IPS-11a (cell line): Measurements from ENCODE around the gene MTCL1.

Experiments used
- H3K4me3 ChIP-seq: one replicate; pipeline ENCODE4 v1.5.1; 2013; ENCODE audit warnings: low read depth, low read length, control low read depth

MTCL1 gene

DNA sequence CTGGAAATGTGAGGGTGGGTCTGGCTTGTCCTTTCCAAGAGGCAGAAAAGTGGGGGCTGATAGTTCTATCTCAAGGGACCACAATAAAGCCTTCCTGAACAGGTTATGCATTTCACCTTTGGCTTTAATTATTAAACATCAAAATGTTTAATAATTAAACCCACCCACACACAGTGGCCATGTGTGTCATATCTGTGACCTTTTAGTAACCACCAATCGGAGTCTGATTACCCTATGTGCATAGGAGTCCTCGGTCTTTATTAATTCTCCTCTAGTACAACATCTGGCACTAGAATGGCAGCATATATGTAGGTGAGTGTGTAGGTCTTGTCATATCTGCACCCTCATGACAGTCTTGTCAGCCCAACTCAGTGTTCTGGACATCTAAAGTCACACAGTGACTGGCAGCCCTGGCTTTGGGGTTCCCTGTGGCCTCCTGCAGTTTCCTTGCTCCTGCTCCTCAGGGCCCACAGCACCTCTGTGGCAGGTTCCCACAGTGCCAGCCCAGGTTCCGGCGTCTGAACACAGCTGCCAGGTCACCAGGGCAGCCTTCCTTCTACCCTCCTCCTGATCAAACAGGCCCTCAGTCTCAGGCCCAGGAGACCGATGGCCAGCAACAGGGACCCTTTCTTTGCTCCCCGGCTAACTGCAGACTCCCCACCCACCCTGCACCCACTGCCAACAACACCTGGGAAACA is 100.9 kb downstream of the MTCL1 start:
- no peak overlapping the region for H3K4me3 ChIP-seq

DNA sequence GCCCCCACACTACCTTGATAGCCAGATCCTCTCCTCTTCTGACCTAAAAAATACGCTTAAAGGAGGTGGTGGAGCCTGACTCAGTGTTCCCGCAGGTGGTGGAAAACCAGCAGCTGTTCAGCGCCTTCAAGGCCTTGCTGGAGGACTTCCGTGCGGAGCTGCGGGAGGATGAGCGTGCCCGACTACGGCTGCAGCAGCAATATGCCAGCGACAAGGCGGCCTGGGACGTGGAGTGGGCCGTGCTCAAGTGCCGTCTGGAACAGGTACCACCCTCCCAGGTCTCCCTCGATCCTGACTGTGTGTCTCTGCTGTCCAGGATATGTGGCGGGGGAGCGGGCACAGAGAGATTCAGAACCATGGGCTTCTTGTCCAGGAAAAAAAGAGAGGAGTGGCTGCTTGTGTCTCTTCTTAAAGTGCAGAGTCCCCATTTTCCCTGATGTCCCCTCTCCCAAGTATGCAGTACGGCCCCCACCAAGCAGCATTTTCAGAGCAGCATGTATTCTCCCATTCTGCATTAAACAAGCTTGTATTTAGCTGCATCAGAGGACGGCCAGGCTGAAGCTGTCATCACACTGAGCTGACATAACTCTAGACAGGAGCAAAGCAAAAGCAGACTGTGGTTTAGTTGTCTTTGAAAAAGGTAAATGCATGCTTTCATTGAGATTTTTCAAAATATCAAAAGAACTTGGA is 101.6 kb downstream of the MTCL1 start:
- H3K4me3 ChIP-seq, result no peak overlapping the region

DNA sequence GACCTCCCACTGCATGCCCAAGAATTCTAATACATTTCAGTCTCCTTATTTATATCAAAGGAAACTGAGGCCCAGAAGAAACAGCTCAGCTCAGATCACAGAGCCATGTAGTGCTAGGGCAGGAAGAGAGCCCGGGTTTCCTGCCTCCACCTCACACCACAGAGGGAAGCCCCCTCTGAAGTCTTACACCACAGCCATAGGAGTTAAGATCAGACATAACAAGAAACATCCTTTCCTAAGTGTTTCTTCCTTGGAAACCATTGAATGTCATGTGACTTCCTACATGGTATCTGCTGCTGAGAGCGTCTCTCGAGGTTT is 102.1 kb downstream of the MTCL1 start:
- H3K4me3 ChIP-seq, result no peak overlapping the region

DNA sequence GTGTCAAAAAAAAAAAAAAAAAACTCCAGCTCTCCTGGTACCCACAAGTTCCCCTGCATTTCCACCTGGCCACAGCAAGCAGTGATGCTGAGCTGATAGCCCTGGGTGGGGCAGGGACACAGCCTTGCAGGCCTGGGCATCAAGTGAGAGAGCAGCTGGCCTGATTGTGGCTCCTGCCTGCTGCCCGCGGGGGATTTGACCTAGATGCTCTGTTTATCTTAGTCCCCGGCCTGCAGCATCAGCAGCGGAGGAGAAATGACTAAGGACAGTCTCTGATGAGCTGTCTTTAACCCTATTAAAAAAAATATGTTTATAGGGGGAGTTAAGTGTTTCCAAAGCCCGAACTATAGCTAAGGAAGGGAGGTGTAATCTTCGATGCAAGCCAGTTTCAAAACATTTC is 102.6 kb downstream of the MTCL1 start:
- H3K4me3 ChIP-seq, result no peak overlapping the region

DNA sequence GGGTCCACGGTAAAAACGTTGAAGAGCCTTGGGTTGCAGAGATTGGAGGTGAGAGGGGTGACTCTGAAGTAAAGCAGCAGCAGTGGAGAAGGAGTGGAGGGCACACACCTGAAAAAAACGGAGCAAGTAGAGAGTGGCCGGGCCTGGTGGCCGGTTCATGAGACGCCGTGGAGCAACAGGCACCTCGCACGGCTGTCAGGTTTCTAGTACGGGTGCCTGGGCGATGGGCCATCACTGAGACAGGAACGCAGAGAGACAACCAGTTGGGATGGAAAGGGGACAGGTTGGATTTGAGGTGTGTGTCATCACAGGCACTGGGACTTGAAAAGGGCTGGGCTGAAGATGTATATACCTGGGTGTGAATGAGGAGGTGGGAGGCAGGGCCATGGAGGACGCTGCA is 104.2 kb downstream of the MTCL1 start:
- no peak overlapping the region for H3K4me3 ChIP-seq

DNA sequence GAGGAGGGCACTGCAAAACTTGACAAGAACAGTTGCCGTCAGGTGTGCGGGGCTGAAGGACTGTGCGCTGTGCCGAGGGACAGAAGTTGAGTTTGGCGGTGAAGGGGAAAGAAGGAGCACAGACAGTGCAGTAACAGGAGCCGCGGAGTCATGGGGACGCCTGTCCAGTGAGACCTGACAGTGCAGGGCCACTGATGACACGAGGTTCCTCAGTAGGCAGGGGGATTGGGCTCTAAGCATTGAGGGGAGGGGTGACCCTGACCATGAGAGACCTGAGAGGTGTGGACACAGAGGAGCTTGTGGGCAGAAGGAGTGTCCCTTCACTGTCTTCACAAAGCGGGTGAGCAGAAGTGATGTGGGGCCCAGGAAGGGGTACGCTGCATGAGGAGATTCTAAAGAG is 104.8 kb downstream of the MTCL1 start:
- H3K4me3 ChIP-seq, result no peak overlapping the region

DNA sequence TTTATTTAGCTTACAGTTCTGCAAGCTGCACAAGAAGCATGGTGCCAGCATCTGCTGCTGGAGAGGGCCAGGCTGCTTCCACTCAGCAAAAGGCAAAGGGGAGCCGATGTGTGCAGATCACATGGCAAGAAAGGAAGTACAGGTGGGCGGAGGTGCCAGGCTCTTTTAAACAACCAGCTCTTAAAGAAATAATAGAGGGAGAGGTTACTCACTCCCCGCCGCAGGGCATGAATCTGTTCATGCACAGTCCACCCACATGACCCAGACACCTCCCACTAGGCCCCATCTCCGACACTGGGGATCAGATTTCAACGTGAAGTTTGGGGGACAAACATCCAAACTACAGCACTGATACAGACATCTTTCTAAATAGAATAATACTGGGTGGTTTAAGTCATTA is 105.8 kb downstream of the MTCL1 start:
- H3K4me3 ChIP-seq, result no peak overlapping the region

DNA sequence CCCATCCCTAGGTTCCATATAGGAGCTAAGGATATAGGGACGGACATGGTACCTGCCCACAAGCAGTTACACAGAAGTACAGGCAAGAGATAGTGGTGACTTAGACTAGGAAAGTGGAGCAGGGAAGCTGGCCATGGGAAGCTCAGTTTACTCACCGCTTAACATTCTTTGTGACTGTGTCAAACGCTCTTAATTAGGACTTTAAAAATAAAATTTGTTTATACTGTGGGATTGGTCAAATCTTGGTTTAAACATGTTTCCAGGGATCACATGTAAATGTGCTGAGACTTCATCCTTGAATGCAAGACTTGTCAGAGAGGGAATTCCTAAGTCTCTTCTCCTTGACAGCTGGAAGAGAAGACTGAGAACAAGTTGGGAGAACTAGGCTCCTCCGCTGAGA is 107.3 kb downstream of the MTCL1 start:
- H3K4me3 ChIP-seq, result no peak overlapping the region

DNA sequence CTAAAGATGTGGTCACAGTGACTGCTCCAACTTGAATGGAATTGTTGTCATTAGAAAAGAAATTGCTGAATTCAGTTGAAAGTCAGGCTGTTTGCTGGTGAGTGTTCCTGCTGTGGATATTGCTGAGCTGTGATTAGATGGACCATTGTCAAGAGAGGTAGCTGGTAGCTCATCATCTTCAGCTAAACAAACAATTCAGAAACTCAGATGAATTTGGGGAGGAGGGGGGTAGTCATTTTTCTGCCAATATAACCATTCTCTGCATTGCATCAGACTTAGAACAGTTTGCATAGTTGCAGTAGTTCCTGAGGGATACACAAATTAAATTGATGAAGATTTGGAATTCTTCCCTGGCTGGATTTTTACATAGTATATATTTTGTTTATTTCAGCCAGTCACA is 108.3 kb downstream of the MTCL1 start:
- H3K4me3 ChIP-seq, result no peak overlapping the region

DNA sequence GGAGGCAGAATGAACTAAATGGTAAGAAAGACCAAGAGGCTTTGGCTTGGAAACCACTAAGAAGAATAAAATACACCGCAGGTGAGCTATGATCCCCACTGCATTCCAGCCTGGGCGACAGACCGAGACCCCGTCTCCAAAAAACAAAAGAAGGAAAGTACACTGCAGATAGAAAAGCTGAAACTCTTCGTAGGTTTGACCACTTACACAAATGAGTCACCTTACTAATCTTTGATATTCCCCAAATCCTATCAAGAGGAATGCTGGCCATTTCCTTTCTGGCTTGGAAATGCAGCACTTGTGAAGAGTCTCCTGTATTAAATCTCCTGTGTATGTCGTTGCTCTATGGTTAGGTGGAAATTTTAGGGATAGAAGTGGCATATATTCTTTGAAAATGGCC is 108.8 kb downstream of the MTCL1 start:
- H3K4me3 ChIP-seq, result no peak overlapping the region

DNA sequence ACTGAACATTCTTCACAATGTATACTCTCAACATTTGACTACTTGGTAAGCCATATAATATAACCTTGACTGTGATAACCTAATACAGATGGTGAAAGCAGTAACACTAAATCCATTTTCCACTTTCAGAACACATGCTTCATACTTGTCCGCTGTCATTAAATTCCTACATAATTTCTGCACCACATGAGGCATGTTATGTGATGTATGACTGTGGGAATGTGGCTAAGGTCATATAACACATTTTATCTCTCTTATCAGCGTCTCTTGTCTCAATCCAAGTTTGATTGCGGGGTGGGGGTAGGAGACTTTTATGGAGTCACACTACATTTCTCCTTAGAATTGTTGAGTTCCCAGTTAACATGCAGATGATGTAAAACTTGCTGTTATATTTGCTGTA is 110.9 kb downstream of the MTCL1 start:
- no peak overlapping the region for H3K4me3 ChIP-seq

DNA sequence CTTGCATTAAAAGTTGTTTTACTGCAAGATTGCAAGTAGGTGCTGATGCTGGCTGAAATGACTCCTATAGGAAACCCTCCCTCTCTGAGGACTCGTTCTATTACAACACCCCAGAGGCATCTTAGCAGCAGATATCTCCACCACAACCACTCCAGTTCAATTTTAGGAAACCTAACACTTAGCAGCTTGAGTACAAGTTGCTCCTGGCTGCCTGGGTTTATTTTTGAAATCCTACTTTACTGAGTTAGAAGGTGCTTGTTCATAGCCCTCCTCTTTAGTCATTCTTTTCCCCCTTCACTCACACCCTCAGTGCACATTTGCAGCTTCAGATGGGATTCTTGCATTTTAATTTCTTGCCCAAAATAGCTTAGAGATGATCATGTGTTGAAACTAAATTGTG is 111.5 kb downstream of the MTCL1 start:
- H3K4me3 ChIP-seq, result no peak overlapping the region

DNA sequence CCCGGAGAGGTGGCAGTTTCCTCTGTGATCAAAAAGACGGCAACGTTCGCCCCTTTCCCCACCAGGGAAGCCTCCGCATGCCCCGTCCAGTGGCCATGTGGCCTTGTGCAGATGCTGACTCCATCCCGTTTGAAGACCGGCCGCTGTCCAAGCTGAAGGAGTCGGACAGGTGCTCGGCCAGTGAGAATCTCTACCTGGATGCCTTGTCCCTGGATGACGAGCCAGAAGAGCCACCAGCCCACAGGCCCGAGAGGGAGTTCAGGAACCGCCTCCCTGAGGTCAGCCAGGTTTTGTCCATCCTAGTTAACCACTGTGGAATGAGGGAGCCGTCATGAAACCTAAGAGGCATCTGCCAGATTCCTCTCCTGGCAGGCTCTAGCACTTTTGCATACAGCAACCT is 113.6 kb downstream of the MTCL1 start:
- no peak overlapping the region for H3K4me3 ChIP-seq

DNA sequence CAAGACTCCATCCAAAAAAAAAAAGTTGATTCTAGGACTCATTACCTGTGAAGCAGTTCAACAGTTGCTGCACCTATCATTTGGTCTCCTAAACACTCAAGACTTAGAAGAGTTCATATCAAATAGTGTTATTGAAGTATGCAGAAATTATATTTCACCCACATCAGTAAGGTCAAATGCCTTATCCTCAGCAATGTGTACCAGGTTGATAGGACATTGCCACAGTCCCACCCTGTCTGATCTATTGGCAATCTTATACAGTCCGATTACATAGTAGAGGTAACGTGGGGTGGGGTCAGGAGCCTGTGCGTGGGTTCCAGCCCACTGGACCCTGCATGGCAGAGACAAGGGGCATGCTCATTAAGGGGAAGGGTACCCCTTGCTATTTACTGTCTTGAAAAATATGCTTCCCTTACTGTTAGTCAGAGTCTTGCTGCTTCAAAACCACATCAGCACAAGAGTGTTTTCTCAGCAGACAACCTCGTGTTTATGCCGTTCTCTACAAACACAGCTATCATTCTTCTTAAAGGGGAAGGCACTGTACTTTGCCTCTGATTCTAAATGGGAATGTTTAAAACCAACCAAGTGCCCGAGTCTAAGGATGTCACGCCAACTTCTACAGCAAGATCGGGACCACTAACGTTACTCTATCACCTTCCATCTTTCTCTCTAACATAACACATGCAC is 115.2 kb downstream of the MTCL1 start:
- H3K4me3 ChIP-seq, result no peak overlapping the region

DNA sequence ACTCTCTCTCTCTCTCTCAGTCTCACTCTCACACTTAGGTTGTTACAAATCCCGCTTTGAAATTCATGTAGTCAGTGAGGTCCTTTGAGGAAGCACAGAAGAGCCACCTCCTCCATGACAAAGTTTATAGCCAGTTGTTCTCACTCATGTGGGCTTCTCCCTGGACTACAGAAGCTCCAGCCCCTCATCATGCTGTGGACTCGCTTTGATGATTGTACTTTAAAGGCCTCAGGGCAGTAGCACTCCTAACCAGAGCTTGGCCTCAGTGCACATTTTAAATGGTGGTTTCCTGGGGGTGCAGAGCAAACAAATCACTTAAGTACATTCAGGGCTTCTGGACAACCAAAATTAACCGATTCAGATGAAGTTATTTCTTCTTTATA is 115.7 kb downstream of the MTCL1 start:
- H3K4me3 ChIP-seq, result no peak overlapping the region

DNA sequence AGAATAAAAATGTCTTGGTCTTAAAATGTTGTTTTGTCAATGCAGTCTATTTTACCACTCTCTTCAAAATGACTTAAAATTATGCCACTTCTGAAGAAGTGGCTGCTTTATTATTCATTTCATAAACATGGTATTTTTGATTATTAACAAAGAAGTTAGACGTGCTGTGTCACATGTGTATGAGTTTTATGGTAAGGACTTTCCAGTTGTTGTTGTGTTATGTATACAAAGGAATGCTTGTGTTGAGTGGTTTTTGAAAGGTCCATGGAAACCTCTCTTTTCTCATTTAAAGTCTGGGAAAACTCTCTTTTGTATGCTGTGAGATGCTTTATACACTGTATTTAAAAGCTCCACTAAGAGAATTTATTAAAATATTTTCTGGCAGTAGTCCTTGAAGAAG is 116.2 kb downstream of the MTCL1 start:
- H3K4me3 ChIP-seq, result no peak overlapping the region

DNA sequence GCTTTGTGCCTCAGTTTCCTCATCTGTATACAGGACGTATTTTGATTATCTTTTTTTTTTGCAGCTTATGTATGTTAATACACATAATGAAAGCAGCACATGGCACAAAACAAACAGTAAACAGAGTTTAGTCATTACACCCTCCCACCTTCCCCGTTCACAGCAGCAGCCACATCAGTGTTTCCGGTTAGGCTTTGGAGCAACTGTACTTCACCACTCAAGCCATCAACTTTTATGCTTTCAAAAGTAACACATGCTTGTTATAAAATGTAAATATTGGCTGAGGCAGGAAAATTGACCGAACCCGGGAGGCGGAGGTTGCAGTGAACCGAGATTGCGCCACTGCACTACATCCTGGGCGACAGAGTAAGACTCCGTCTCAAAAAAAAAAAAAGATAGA is 117.3 kb downstream of the MTCL1 start:
- no peak overlapping the region for H3K4me3 ChIP-seq

DNA sequence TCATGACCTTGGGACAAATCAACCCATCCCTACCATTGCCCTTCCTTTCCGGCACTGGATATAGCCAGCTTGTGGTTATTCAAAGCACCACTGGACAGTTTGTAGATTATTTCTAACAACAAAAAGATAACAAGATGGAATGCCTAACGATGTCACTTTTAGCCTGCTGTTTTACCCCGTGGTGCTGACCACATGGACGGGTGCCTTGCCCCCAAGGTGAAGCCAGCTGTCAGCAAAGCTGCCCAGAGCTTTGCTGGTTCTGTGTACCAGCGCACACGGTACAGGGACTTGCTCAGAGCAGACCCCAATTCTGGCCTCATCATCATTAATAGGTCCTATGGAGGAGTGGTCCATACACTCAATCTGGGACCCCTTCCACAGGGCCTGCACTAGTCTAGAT is 118.2 kb downstream of the MTCL1 start:
- H3K4me3 ChIP-seq, result no peak overlapping the region

DNA sequence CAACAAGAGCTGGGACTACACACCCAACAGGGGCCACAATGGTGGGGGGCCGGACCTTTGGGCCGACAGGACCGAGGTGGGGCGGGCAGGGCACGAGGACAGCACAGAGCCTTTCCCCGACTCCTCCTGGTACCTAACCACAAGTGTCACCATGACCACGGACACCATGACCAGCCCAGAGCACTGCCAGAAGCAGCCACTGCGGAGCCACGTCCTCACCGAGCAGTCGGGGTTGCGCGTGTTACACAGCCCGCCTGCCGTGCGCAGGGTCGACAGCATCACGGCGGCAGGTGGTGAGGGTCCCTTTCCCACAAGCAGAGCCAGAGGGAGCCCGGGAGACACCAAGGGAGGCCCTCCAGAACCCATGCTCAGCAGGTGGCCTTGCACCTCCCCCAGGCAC is 119.5 kb downstream of the MTCL1 start:
- H3K4me3 ChIP-seq, result no peak overlapping the region

DNA sequence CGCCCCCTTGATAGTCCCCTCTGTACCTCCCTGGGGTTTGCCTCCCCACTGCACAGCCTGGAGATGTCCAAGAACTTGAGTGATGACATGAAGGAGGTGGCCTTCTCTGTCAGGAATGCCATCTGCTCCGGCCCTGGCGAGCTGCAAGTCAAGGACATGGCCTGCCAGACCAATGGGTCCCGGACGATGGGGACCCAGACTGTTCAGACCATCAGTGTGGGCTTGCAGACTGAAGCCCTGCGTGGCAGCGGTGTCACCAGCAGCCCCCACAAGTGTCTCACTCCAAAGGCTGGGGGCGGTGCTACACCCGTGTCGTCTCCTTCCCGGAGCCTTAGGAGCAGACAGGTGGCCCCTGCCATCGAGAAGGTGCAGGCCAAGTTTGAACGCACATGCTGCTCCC is 119.9 kb downstream of the MTCL1 start:
- H3K4me3 ChIP-seq, result no peak overlapping the region

DNA sequence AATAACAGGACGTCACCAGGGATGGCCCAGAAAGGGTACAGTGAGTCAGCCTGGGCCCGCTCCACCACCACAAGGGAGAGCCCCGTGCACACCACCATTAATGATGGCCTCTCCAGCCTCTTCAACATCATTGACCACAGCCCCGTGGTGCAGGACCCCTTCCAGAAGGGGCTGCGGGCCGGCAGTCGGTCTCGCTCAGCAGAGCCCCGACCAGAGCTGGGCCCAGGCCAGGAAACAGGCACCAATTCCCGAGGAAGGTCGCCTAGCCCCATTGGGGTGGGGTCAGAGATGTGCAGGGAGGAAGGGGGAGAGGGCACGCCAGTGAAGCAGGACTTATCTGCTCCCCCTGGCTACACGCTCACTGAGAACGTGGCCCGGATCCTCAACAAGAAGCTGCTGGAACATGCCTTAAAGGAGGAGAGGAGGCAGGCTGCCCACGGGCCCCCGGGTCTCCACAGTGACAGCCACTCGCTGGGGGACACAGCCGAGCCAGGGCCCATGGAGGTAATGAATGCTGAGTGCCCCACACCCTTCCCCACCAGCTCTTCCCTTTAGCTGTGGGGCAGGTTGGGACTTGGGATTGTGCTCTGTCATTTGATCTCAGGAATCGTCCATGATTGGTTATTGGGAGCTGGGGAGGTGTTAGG is 120.5 kb downstream of the MTCL1 start:
- H3K4me3 ChIP-seq, result no peak overlapping the region

DNA sequence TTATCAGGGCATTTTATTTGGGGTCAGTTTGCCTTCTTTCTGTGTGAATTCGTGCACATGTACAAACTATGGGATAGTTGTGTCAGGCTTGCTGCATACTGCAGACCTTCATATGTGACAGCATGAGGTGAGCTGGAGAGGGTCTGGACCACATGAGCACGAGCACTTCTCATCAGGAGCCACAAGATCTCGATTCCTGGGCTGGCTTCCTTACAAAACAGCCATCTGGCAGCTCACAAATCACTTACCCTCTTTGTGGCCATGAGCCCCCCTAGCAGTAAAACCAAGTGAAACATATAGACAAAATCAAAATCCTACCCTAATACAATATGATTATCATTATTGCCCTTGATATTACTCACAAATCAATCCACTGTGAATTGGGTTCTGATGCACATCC is 121.2 kb downstream of the MTCL1 start:
- H3K4me3 ChIP-seq, result no peak overlapping the region
